ENCODE results near the gene TYW3.

GRCh38 chr1:74697832-74698231 is 35.1 kb upstream of the TYW3 start:
- no peak for TF ChIP-seq CTCF (IDR thresholded peaks at IDR 0.05; ENCODE audit: low read length)
- TF ChIP-seq EZH2 (IDR thresholded peaks at IDR 0.05; ENCODE audit: borderline replicate concordance, low read length) = no peak

Data from OCI-LY1 (cell line).